ENCODE data around the gene TEX51. TPM values are rescaled to one million over a fixed set of nuclear protein-coding genes. Genes with fewer than 3 reads are reported as not detected.

TEX51 gene
- total RNA-seq, 1 donor from 2014 or later: not detected

DNA sequence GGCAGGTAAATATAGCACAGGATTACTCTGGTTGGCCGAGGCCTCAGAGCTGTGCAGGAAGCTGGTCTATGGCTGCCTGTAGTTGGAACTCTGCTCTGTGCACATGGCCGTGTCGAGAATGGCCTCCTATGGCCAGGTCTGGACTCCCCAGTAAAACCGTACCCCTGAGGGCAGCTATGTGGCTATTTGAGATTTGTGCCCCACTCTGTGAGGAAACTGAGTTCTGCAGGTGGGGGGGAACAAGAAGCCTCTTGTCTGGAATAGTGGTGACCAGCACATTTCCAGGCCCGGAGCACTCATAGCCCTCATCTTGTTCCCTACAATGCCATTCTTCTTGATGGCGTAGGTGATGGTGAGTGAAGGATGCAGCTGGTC is 15.0 kb upstream of the TEX51 start:
- no peak for DNase-seq (ENCODE audit: low spot score, unreplicated experiment)
- no peaks in the 10 kb centered on the region for H3K9me3 Mint-ChIP-seq (ENCODE audit: low read depth)
- H3K4me1 Mint-ChIP-seq (ENCODE audit: low read depth): peaks cover 2% of the 10 kb centered on the region
- no peak overlapping the region for H3K4me3 Mint-ChIP-seq (ENCODE audit: low read depth)
- no peak overlapping the region for H3K27ac Mint-ChIP-seq
- no peaks in the 10 kb centered on the region for H3K36me3 Mint-ChIP-seq (ENCODE audit: insufficient read depth)
- peaks cover 20% of the 10 kb centered on the region for H3K27me3 Mint-ChIP-seq
- TF ChIP-seq, protein P1, sequence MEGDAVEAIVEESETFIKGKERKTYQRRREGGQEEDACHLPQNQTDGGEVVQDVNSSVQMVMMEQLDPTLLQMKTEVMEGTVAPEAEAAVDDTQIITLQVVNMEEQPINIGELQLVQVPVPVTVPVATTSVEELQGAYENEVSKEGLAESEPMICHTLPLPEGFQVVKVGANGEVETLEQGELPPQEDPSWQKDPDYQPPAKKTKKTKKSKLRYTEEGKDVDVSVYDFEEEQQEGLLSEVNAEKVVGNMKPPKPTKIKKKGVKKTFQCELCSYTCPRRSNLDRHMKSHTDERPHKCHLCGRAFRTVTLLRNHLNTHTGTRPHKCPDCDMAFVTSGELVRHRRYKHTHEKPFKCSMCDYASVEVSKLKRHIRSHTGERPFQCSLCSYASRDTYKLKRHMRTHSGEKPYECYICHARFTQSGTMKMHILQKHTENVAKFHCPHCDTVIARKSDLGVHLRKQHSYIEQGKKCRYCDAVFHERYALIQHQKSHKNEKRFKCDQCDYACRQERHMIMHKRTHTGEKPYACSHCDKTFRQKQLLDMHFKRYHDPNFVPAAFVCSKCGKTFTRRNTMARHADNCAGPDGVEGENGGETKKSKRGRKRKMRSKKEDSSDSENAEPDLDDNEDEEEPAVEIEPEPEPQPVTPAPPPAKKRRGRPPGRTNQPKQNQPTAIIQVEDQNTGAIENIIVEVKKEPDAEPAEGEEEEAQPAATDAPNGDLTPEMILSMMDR (IDR thresholded peaks at IDR 0.05; ENCODE audit: unreplicated experiment): no peak

DNA sequence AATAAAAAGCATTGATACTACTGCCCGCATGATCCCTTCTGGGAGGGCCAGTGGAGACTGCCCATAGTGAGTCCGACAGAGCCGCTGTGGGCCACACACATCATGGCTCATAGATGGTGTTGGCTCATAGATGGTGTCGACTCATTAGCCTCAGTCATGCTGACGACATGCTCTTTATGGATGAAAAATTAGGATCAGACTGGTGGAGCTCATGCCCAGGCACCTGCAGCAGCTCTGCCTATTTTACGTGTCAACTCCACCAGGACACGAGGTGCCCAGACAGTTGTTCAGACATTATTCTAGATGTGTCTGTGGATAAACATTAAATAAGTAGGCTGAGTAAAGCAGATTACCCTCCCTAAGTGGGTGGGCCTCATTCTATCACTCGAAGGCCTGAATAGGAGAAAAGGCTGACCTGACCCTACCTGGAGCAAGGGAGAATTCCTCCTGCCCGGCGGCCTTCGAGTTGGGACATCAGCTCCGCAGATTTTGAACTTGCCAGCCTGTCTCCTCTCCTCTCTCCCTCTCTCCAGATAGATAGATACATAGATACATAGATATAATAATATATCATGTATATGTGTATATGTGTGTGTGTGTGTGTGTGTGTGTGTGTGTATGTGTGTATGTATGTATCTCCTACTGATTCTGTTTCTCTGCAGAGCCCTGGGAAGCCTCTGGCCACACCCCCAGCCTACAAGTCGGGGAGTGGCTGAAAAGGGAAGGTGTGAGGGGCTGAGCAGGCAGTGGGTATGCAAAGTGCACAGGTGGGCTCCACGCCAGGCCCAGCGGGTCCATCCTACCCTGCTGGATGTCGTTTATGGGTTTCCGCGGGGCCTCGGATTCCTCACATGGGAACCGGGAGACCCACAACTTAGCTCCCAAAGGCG is 13.6 kb upstream of the TEX51 start:
- H3K27me3 Mint-ChIP-seq: peaks cover 24% of the 10 kb centered on the region
- H3K9me3 Mint-ChIP-seq (ENCODE audit: low read depth): no peaks in the 10 kb centered on the region
- no peak for DNase-seq (ENCODE audit: low spot score, unreplicated experiment)
- H3K36me3 Mint-ChIP-seq (ENCODE audit: insufficient read depth): no peaks in the 10 kb centered on the region
- H3K27ac Mint-ChIP-seq: no peak overlapping the region
- TF ChIP-seq, protein P1 (IDR thresholded peaks at IDR 0.05; ENCODE audit: unreplicated experiment): no peak
- no peak overlapping the region for H3K4me3 Mint-ChIP-seq (ENCODE audit: low read depth)
- peaks cover 2% of the 10 kb centered on the region for H3K4me1 Mint-ChIP-seq (ENCODE audit: low read depth)

DNA sequence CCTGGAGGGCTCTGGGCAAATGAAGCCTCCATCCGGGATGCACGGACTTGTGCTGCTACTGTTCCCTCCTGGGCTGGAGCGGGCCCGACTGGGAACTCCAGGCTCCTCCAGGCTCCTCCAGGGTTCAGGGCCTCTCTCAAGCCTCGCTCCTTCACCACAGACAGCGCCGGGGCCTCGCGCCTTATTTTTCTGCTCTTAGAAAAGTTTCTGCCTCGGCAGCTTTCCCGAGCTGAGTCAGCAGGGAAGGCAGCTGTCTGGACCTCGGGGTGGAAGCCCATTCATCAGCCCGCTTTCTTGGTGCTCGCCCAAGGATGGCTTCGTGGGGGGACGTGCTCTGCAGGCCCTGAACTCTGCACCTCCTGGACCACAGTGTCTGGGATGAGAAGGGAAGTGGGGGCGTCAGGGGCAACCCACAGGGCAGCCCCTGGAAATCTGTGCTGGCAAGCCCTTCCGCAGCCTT is 12.9 kb upstream of the TEX51 start:
- no peak for DNase-seq (ENCODE audit: low spot score, unreplicated experiment)
- Mint-ChIP-seq H3K27ac (no peak overlapping the region), H3K4me3 (ENCODE audit: low read depth) (peak overlapping the region; percentile 14), H3K36me3 (ENCODE audit: insufficient read depth) (no peaks in the 10 kb centered on the region), H3K4me1 (ENCODE audit: low read depth) (peaks cover 2% of the 10 kb centered on the region), H3K27me3 (peaks cover 27% of the 10 kb centered on the region), H3K9me3 (ENCODE audit: low read depth) (no peaks in the 10 kb centered on the region)
- TF ChIP-seq, protein P1 (IDR thresholded peaks at IDR 0.05; ENCODE audit: unreplicated experiment): no peak

DNA sequence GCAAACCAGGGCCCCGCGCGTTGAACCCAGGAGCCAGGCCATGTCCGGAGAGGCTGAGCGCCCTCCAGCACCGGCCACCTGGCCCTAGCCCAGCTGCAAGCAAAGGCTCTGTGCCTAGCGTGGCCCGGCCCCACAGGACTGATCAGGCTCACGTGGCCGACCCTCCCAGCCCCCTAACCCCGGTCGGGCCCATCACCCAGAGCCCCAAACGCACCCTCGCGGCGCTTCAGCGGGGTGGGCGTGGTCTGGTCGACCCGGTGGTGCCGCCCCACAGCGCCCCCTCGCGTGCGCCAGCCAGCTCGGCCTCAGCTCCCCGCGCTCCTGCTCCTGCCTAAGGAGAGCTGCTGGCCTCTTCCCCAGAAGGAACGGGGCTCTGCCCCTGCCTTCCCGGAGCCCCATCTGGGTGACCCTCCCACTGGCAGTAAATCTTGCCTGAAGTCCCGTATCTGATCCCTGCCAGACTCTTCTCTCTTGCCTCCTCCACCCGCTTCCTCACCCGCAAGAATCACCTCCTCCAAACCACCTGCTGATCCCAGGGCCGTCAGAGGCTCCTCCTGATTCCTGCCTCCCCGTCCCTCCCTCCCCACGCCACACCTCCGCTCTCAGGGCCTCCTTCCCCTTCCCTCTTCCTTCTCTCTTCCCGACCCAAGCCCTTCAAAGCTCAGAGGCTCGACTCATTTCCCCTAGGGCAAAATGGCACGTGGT is 12.3 kb upstream of the TEX51 start:
- peaks cover 2% of the 10 kb centered on the region for H3K4me1 Mint-ChIP-seq (ENCODE audit: low read depth)
- H3K4me3 Mint-ChIP-seq (ENCODE audit: low read depth): peak overlapping the region; percentile 65
- DNase-seq (ENCODE audit: low spot score, unreplicated experiment): peak; percentile 69
- H3K27ac Mint-ChIP-seq: no peak overlapping the region
- TF ChIP-seq, protein P1 (IDR thresholded peaks at IDR 0.05; ENCODE audit: unreplicated experiment): peak; percentile 92
- H3K36me3 Mint-ChIP-seq (ENCODE audit: insufficient read depth): no peaks in the 10 kb centered on the region
- H3K27me3 Mint-ChIP-seq: peaks cover 31% of the 10 kb centered on the region
- no peaks in the 10 kb centered on the region for H3K9me3 Mint-ChIP-seq (ENCODE audit: low read depth)

DNA sequence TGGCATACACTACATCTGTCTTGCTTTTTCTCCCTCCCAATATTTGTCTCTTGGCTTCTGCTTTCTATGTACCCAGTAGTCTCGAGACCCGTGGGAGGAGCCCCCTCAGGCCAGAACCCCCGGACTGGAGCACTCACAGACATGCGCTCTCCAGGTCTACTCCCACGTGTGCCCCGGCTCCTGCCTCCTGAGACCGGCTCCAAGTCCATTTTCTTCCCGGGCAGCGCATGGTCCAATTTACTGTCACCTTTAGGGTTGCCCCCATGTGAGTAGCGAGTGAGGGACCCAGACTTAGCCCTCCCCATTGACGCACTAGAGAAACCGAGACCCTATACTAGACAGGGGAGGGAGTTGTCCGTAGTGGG is 11.8 kb upstream of the TEX51 start:
- H3K9me3 Mint-ChIP-seq (ENCODE audit: low read depth): no peaks in the 10 kb centered on the region
- no peaks in the 10 kb centered on the region for H3K36me3 Mint-ChIP-seq (ENCODE audit: insufficient read depth)
- H3K4me1 Mint-ChIP-seq (ENCODE audit: low read depth): peaks cover 2% of the 10 kb centered on the region
- H3K27ac Mint-ChIP-seq: no peak overlapping the region
- no peak for DNase-seq (ENCODE audit: low spot score, unreplicated experiment)
- H3K27me3 Mint-ChIP-seq: peaks cover 28% of the 10 kb centered on the region
- H3K4me3 Mint-ChIP-seq (ENCODE audit: low read depth): peak overlapping the region; percentile 65
- TF ChIP-seq, protein P1 (IDR thresholded peaks at IDR 0.05; ENCODE audit: unreplicated experiment): no peak

Data from progenitor cell of endocrine pancreas (in vitro differentiated cells).